Glomerular endothelial cell (primary cell): Measurements from ENCODE around the gene SARM1. TPM values are rescaled to one million over a fixed set of nuclear protein-coding genes. Genes with fewer than 3 reads are reported as not detected.

Source experiments
- DNase-seq: peaks from one replicate; pipeline ENCODE4 v3.0.0-alpha.2; 2011; ENCODE audit warnings: low read depth, low spot score; ENCODE audit errors: extremely low read depth
- total RNA-seq: library from RNA; depleted of rRNA; stranded (reverse); fragments of >200 nt; gene quantifications from 2 replicates; pipeline ENCODE4 v1.2.3, GENCODE V29; 2015

Gene SARM1
- total RNA-seq, 1 donor from 2014 or later: 6.7 TPM

GRCh38 chr17:28340374-28340773 is 31.1 kb upstream of the SARM1 start:
- DNase-seq: no peak

- no peak for DNase-seq
Measured at GRCh38 chr17:28341516-28341915, 30.0 kb upstream of the SARM1 start.

- DNase-seq: no peak
Measured at GRCh38 chr17:28342313-28342712, 29.2 kb upstream of the SARM1 start.

GRCh38 chr17:28343491-28343932 is 28.0 kb upstream of the SARM1 start:
- DNase-seq: no peak

- DNase-seq: no peak
Measured at GRCh38 chr17:28344011-28344410, 27.5 kb upstream of the SARM1 start.

GRCh38 chr17:28344435-28344901 is 27.0 kb upstream of the SARM1 start:
- DNase-seq: no peak

GRCh38 chr17:28345419-28346198 is 25.9 kb upstream of the SARM1 start:
- DNase-seq: no peak

- no peak for DNase-seq
Measured at GRCh38 chr17:28346199-28346580, 25.3 kb upstream of the SARM1 start.

GRCh38 chr17:28346746-28347246 is 24.7 kb upstream of the SARM1 start:
- no peak for DNase-seq

- no peak for DNase-seq
Measured at GRCh38 chr17:28347261-28347891, 24.1 kb upstream of the SARM1 start.

GRCh38 chr17:28348979-28349378 is 22.5 kb upstream of the SARM1 start:
- DNase-seq: no peak

- DNase-seq: no peak
Measured at GRCh38 chr17:28350271-28350670, 21.2 kb upstream of the SARM1 start.

GRCh38 chr17:28357061-28357900 is 14.2 kb upstream of the SARM1 start, which contains the start of gene POLDIP2:
TSS of gene POLDIP2 (minus strand) at chr17:28357527. CDS start at chr17:28357448, 79 bp downstream.
- DNase-seq: no peak

- DNase-seq: no peak
Measured at GRCh38 chr17:28357901-28358197, 13.6 kb upstream of the SARM1 start.

- DNase-seq: no peak
Measured at GRCh38 chr17:28363186-28363585, 8.3 kb upstream of the SARM1 start.

- DNase-seq: no peak
Measured at GRCh38 chr17:28363776-28364650, 7.5 kb upstream of the SARM1 start.

GRCh38 chr17:28364665-28365363 is 6.7 kb upstream of the SARM1 start, which contains the start of gene SEBOX:
TSS of gene SEBOX (minus strand) at chr17:28365199. CDS start at chr17:28365151, 48 bp downstream.
- no peak for DNase-seq

- DNase-seq: no peak
Measured at GRCh38 chr17:28365487-28365886, 6.0 kb upstream of the SARM1 start.

- DNase-seq: no peak
Measured at GRCh38 chr17:28366605-28367004, 4.9 kb upstream of the SARM1 start.
